ENCODE data around the gene SLIT3. TPM values are rescaled to one million over a fixed set of nuclear protein-coding genes. Genes with fewer than 3 reads are reported as not detected.

The SLIT3 gene
- 0.05 TPM in 1 of 2 replicates, not detected in the other for total RNA-seq

GRCh38 chr5:169300468-169301385, at the start of gene SLIT3:
Gene SLIT3, minus strand, starts transcription at chr5:169301139. Its CDS starts 430 bp downstream, at chr5:169300709.
- peak; percentile 32 for DNase-seq

- DNase-seq, result no peak
Measured at GRCh38 chr5:169350016-169350415, 49.1 kb upstream of the SLIT3 start.

GRCh38 chr5:169347786-169348185, 46.8 kb upstream of the SLIT3 start:
- DNase-seq, result no peak

GRCh38 chr5:169344629-169345028, 43.7 kb upstream of the SLIT3 start:
- no peak for DNase-seq

GRCh38 chr5:169343766-169344165, 42.8 kb upstream of the SLIT3 start:
- no peak for DNase-seq

GRCh38 chr5:169341556-169341955, 40.6 kb upstream of the SLIT3 start:
- DNase-seq, result no peak

- no peak for DNase-seq
Measured at GRCh38 chr5:169339869-169340268, 38.9 kb upstream of the SLIT3 start.

- DNase-seq, result no peak
Measured at GRCh38 chr5:169336242-169336641, 35.3 kb upstream of the SLIT3 start.

- no peak for DNase-seq
Measured at GRCh38 chr5:169335806-169336205, 34.9 kb upstream of the SLIT3 start.

- no peak for DNase-seq
Measured at GRCh38 chr5:169333518-169333917, 32.6 kb upstream of the SLIT3 start.

- no peak for DNase-seq
Measured at GRCh38 chr5:169331292-169331852, 30.4 kb upstream of the SLIT3 start.

GRCh38 chr5:169328401-169328800, 27.5 kb upstream of the SLIT3 start:
- no peak for DNase-seq

GRCh38 chr5:169325273-169325672, 24.3 kb upstream of the SLIT3 start:
- no peak for DNase-seq

GRCh38 chr5:169318556-169318955, 17.6 kb upstream of the SLIT3 start:
- DNase-seq, result no peak

- no peak for DNase-seq
Measured at GRCh38 chr5:169307646-169308045, 6.7 kb upstream of the SLIT3 start.

GRCh38 chr5:169305366-169305765, 4.4 kb upstream of the SLIT3 start:
- DNase-seq, result no peak

- no peak for DNase-seq
Measured at GRCh38 chr5:169304175-169304574, 3.2 kb upstream of the SLIT3 start.

- DNase-seq, result no peak
Measured at GRCh38 chr5:169303119-169303515, 2.2 kb upstream of the SLIT3 start.

GRCh38 chr5:169302491-169303118, 1.7 kb upstream of the SLIT3 start:
- DNase-seq, result peak; percentile 88

- DNase-seq, result no peak
Measured at GRCh38 chr5:169301986-169302385, 1.0 kb upstream of the SLIT3 start.

- DNase-seq, result no peak
Measured at GRCh38 chr5:169301386-169301934, 521 bp upstream of the SLIT3 start.

- no peak for DNase-seq
Measured at GRCh38 chr5:169299663-169300467, 1.1 kb downstream of the SLIT3 start.

Data from dermis blood vessel endothelial cell (primary cell).